CD4-positive, alpha-beta T cell treated with Interleukin-17A for 4 hours (primary cell): Measurements from ENCODE around the gene GRIK2.

Experiments used
- DNase-seq: peaks from one replicate; pipeline ENCODE4 v3.0.0-alpha.2; 2020; ENCODE audit warnings: mixed read lengths

GRIK2 gene

DNA sequence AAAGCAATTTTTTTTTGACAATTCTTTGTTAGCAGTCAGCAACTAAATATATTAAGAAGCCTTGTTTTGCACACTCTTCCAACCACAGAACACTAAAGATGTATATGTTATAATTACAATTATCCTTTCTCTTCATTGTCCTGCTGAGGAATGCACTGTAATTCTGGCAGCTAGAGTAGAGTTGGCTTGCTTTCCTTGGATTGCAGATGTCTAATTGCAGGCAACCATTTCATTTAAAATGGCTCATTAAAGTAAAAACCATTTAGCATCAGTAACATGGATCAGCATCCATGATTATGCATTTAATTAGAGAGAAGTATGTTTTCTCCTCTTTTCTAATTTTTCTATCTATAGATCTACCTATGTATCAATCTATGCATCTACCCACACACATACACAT is 335.4 kb downstream of the GRIK2 start:
- DNase-seq, result no peak

DNA sequence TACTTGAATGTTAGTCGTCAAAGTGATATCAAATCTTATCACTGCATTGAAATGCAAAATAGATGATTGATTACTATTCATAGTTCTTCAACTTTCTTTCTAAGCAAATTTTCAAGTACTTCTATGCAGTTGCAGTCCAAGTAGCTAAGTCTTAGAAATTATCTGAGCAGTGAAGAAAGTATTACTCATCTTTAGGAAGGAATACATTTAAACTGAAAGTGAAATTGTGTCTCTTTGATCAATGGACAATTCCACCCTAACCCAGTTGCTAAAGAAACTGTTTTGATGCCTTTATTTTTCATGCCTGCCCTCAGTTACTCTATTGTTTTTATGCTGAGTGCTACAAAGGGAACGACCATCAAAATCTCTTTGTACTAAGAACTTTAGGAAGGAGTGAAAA is 337.4 kb downstream of the GRIK2 start:
- no peak for DNase-seq

DNA sequence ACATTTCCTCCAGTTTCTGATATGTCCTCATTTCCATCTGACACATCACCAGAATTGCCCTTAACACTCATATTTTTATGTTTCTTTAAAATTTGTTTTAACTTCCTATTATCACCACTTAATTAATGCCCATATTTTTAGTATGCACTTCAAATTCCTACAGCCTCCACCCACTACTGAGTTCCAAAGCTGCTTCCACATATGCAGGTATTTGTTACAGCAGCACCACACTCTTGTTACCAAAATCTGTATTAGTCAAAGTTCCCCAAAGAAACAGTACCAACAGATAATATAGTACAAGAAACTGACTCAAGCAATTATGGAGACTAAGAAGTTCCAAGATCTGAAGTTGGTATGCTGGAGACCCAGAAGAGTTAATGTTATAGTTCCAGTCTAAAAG is 340.4 kb downstream of the GRIK2 start:
- no peak for DNase-seq

DNA sequence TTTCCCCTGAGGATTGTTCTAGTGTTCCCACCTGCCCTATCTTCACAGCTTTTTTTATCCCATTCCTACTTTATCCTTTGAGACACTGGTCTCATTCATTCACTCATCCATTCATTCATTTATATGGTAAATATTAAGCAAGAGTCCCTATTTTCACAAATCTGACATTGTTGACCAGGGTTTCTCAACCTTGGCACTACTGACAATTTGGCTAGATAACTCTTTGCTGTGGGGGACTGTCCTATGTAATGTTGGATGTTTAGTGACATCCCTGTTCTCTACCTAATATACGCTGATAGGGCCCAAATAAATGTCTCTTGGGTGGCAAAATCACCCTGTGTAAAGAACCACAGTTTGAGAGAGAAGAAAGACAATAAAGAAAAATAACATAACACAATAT is 345.0 kb downstream of the GRIK2 start:
- no peak for DNase-seq

DNA sequence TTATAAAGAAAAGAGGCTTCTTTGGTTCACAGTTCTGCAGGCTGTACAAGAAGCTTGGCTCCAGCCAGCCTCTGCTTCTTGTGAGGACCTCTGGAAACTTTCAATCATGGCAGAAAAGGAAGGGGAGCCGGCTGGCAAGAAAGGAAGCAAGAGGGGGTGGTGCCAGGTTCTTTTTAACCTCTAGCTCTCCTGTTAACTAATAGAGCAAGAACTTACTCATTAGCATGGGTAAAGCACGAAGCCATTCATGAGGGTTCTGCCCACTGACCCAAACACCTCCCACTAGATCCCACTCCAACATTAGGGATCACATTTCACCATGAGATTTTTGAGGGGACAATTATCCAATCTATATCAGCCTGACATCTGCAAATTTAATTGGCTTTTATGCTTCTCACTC is 347.1 kb downstream of the GRIK2 start:
- no peak for DNase-seq

DNA sequence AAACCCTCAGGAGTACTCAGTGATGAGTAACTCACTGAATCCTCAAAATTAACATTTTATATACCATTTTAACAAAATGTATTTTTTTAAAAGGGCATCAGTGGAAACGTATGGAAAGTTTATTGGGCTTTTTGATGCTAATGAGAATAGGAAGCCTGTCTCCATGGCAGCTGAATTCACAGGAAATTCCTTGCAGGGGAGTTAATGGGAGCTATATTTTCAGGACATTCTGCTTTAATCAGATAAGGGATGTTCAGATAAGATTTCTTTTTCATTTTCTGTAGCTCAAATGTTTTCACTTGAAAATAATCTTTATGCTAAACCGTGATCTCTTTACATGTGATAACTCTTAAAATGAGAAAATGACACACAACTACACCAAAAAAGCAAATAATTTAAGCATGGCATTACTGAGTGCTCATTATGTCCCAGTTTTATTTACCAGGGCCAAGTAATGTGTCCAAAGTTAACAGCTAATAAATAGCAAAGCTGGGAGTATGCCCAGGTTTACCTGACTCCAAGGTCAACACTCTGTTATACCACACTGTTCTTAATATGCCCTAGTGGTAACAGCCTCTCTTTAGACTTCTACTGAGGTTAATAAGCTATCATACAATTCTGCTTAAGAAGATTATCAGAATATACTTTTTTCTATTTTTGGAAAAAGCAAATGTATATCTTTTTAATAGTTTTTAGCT is 348.1 kb downstream of the GRIK2 start:
- DNase-seq, result no peak

DNA sequence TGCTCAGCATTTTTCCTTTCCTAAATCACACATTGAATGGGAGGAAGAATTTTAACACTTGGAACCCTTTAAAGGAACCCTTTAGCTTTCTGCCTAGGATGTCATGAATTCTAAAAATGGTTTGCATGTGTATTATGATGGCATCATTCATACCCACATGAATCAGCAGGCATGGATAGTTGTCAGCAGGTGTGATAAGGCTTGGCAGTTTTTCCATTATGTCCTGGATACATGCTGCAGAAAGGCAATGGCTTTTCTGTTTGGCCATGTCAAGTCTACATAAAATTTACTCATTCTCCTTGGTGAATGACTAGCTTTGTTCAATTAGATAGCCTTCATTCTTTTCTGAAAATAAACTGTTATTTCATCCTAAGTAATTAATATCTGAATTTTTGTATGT is 353.7 kb downstream of the GRIK2 start:
- no peak for DNase-seq

DNA sequence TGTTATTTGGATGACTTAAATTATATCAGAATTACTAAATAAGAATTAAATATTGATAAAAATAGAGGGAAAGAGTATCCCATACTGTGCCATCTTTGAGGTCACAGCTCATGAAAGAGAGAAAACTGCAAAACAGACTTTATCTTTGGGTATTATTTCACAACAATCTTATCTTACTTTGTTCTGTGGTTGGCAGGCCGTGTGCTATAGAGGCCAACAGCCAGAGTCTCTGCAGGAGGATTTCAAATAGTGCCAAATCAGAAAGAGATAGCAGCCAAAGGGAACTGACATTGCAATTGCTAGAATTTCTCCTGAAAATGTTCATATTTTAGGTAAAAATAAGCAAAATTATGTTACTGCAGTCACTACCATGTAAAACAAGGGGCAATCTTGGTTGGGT is 354.2 kb downstream of the GRIK2 start:
- no peak for DNase-seq

DNA sequence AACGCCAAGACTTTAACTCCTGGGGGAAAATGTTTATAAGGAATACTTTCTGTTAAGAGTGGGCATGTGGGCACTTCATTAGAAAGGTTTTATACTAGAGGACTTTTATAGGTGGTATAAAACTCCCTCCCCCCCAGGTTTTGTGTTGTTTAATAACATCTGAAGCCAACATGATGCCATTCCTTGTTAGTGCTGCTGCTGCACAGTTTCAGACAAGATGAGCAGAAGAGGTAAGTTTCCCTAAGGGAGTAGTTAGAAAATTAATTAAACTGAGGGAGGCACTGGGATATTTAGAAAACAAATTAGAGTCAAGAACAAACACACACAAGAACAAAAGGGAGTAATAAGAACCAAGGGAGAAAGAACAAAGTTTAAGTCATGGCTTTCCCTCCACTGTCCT is 362.4 kb downstream of the GRIK2 start:
- DNase-seq, result no peak

DNA sequence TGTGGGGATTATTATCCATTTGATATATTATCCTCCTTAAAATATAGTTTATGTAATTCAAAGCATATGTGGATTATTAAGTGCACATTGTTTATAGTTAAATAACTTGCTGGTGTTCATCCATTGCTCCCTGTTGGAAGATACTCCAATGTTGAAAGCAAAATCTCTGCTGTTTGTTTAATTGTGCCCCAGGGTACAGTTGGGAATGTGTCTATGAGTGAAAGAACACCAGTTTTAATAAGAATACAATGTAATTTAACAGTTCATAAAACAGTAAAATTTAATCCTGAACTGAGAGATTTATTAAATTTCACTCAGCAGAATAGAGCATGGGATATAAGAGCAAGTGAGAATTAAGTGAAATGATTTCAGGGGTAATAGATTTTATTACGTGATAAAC is 364.9 kb downstream of the GRIK2 start:
- no peak for DNase-seq

DNA sequence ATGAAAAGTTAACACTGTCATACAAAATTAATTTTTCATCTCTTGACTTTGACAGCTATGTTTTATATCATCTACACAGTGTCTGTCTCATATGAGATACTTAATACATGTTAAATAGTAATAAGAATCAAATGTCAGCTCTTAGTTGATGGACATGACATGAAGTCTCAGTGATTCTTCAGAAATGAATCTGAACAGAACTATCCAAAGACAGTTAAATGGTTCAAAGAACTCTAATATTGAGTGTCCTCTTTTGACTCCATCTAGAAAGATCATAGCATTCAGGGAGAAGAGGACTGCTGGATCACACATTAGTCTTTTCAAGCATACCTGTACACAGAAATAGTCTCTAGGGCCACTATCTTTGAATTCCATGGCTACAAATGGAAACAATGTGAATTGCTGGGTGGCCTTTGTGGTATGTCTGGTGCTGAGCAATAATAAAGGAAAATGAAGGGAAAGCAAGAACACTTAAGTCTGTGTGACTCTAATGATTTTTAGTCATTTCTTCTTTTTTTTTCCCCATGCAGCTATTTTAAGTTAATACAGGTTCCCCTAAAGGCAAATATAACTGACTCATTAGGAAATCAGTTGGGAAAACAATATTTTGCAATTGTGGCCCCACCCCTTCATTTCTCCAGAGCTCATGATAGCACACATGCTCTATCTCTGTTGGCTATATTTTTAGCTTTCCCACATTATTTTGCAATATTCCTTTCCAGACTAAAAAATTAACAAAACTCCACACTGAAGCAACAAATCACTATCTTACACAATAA is 367.5 kb downstream of the GRIK2 start:
- no peak for DNase-seq

DNA sequence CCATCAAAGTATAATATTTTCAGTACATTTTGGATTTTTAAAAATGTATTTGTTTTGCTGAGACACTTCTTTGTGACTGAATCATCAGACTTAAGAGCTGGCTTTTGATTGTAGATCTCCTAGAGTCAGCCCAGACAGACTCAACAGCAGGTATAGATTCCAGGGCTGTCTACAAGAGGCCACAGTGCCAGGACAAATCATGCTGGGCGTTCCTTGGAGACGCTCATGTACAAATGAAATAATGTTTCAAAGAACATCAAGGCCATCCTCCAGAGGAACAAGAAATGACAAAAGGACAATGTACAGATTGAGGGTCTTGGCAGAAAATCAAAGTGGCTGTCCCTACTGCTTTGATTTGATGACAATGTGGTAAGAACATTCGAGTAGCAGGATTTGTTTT is 369.3 kb downstream of the GRIK2 start:
- no peak for DNase-seq

DNA sequence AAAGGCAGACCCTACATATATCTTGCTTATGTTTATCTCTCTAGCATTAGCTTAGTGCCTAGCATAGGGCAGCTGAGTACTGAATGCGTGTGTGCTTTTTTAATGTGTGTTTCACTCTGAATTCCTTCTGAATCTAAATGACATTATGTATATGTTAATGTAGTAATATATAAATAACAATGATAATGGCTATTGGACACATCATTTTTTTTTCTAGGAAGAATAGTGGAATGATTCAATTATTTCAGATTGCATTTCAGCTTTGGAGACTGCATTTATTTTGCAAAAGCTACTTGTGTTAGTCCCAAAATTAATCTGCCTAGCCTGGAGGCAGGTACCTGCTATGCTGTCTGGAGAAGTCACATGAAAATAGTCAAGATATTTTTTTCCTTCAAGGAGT is 371.8 kb downstream of the GRIK2 start:
- DNase-seq, result no peak

DNA sequence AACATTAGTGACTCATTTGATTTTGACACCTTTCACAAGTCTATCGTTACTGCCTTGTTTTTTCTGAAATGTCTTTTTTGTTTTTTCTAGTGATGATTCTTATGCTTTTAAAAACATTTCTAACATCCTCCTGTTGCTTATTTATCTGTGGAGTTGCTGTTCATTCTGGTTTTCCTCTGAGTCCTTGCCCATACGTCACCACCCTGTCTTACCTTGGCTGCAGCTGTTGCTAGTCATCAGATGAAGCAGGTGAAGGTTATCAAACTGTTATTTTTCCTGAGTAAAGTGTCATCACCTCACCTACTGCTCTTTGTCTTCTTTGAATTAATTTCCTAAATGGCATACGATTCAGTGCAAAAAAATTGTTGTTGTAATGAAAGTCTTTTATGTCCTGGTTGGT is 376.6 kb downstream of the GRIK2 start:
- no peak for DNase-seq

DNA sequence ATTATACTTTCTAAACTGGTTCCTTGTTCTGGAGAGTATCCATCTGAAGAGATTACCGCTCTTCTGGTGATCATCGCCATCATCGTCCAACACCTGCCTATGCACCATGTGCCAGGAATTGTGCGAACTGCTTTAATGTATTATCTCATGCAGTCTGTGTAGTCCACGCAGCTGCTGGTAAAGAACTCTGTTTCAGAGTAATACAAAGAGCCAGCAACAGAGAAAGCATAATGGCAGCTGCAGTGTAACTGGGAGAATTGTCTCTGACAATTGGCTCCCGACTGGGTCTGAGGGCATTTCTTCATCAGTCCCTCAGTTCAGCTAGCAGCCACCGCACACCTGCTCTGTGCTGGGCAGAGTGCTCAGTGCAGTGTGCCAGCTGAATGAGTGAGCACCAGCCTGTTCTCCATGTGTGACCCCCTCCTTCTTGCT is 383.4 kb downstream of the GRIK2 start:
- DNase-seq, result no peak

DNA sequence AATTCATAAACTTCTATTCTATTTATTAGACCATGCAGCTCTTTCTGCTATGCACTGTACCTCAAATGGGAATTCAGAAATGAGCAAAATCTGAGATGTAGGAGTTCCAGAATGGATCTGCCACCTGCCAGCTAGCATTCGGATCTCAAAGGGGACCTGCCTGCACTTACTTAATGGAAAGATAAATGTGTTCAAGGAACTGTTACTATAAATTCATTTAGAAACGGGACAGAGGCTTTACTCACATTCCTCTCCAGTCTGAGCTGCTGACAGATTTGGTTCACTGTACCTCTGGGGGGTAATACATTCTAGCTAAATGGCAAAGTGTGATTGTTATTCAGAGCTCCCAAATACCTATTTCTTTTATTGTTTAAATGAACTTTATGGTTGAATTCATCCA is 384.1 kb downstream of the GRIK2 start:
- no peak for DNase-seq

DNA sequence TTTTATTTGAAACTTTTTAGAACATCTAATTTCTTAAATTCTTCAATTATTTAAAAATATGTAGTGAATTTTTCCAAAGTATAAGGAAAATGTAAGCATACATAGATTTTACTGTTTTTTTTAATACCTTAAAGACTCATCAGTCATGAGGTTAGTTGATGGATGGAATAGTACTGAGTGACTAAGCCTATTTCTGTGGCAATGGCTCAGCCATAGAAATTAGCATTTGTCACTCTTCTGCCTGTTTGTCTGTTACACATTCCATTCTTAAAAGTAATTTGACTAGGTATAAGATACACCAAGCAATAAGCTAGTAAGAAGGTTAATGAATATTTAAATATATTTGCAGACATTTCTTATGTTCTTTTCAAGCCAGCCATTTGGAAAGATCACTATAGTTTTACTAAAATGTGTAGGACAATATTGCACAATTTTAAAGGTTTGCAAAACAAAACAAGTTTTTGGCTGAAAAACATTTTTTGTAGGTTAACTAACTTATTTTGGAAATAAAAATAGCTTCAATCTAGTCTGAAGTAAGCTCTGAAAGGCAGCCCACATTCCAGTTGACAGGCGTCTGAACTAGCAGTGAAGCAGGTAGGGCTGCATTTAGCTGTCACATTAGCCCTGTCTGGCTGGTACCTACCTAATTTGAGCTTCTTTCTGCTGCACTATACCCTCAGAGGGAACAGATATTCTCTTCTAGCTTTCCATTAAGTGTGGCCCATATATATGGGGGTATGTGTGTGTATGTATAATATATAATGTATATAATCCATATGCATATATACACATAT is 385.7 kb downstream of the GRIK2 start:
- DNase-seq, result no peak

DNA sequence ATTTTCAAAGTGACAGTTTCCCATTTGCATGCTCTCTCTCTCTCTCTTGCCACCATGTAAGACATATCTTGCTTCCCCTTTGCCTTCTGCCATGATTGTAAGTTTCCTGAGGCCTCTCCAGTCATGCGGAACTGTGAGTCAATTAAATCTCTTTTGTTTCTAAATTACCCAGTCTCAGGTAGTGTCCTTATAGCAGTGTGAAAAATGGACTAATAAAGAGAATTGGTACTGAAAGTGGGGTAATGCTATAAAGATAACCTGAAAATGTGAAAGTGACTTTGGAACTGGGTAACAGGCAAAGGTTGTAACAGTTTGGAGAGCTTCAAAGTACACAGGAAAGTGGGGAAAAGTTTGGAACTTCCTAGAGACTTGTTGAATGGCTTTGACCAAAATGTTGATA is 389.8 kb downstream of the GRIK2 start:
- DNase-seq, result no peak

DNA sequence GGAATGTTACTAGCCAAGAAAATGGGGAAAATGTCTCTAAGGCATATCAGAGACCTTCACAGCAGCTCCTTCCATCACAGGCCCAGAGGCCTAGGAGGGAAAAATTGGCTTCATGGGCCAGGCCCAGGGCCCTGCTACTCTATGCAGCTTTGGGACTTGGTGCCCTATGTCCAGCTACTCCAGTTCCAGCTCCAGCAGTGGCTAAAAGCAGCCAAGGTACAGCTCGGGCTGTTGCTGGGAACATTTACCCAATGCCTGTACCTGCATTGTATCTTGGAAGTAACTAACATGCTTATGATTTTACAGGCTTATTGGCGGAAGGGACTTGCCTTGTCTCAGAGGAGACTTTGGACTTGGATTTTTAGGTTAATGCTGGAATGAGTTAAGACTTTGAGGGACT is 390.6 kb downstream of the GRIK2 start:
- no peak for DNase-seq

DNA sequence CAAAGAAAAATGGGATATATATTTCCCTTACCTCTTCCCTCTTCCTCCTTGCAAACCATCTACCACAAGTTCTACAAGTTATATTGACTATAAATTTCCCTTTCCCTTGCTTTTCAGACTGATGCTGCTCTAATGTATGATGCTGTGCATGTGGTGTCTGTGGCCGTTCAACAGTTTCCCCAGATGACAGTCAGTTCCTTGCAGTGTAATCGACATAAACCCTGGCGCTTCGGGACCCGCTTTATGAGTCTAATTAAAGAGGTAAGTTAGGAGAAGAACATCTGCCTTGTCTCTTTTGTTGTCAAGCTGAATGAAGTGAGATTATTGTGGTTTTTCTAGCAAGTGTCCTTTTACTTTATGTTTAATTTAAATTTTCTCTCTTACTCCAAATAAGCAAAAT is 406.0 kb downstream of the GRIK2 start:
- no peak for DNase-seq

DNA sequence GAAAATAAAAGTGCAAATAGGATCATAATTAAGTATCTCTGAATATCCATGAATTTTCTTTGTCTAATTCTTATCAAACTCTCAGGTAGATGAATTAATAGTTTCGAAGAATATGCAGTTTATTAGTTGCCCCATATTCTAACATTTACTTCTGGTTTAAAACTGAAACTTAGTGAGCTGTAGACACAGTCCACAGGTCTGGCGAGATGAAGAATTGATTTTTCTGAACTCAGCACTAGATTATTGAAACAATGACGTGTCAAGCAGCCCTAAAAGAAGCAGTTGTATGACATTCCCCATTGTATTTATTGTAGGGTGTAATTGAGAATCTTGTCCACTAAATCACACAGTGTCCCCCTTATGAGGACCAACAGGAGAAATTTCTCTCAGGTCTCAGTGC is 407.1 kb downstream of the GRIK2 start:
- no peak for DNase-seq

DNA sequence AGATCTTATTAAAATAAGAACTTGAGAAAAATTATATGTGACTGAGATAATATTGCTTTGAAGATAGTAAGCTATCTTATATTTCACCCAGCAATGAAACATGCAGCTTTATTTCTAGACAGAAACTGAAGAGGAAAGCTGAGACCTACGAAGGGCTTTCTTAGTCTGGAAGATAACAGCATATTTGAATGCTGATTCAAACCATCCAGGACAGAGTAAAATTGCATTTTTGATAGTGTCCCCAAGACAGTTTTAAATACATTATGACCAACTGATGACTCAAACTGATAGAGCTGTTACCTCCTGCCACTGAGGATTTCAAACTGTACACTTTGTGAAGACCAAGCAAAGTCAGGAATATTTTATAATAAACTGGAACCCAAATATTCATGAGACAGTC is 409.6 kb downstream of the GRIK2 start:
- DNase-seq, result no peak

DNA sequence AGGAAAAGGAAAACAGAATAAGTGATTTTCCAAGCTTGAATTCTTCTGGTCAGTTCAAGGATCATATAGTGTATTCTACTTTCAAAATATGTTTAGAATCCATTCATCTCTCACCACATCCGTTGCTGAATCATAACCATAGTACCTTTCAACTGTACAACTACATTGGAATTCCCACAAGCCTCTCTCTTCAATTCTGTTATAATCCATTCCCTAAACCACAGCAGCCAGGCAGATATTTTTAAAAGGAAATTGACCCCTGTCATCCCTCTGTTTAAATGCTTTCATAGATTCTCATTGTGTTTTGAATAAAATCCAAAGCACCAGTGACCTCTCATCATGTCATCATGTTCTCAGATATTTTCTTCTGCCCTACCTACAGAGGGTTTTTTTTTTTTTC is 412.7 kb downstream of the GRIK2 start:
- DNase-seq, result no peak

DNA sequence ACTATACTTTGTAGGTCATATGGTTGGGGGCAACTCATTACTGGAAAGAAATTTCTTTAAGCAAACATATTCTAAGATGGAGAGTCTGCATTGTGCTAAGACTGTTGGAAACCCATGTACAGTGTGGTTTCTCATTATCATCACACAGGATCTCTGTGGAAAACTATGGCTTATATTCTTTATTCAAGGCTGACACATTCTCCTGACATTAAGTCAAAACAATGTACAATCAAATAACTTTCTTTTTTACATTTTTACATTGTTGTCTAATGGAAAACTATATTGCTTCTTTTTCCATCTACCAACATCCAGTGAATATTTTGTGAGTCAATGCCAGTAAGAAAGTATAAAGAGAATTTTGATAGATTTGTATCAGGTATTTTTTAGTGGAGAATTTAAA is 417.6 kb downstream of the GRIK2 start:
- no peak for DNase-seq
